PC-3 (cell line): Measurements from ENCODE around the gene ZSWIM4.

Experiments
- EZH2phosphoT487 ChIP-seq: fragments of 300-600 bp; sonication (generic); IDR thresholded peaks from 2 replicates; pipeline ENCODE4 v1.6.1; 2018; ENCODE audit warnings: mild to moderate bottlenecking, antibody characterized with exemption, low read length, borderline replicate concordance
- TF ChIP-seq, protein P1 (sequence below): fragments of 300-600 bp; sonication (generic); conservative IDR thresholded peaks from 2 replicates; pipeline ENCODE4 v1.5.1; 2017; ENCODE audit warnings: antibody characterized with exemption, low read depth, mild to moderate bottlenecking, low read length

DNA sequence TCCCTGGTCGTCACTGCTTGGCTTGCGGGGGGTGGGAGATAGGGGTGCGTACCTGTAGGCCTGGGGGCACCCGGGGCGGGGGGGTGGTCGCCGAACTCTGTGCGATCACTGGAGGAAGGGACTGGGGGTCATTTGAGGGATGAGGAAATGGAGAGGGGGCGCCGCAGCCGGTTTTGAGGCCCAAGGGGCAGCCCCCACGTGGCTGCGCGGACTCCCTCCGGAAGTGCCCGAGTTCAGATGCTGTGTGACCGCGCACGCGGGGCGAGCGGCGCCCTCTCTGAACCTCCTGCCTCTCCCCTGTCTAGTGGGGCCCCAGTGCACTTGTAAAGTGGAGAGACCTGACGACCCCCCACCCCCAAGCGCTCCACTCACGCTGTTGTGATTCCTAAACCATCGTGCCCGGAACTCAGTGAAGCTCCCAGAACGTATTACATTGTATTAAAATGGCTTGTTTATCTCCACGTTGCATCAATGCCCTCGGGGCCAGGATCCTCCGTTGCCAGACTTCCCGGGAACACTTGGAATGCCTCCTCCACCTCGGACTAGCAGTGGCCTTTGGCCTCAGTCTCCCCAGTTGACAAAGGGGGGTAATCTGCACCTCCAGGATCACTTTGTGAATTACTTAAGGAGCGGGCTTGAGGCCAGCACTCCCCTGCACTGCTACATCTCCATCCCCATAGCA lies 78.7 kb downstream of the ZSWIM4 start:
- no peak for TF ChIP-seq EZH2phosphoT487
- TF ChIP-seq, protein P1, sequence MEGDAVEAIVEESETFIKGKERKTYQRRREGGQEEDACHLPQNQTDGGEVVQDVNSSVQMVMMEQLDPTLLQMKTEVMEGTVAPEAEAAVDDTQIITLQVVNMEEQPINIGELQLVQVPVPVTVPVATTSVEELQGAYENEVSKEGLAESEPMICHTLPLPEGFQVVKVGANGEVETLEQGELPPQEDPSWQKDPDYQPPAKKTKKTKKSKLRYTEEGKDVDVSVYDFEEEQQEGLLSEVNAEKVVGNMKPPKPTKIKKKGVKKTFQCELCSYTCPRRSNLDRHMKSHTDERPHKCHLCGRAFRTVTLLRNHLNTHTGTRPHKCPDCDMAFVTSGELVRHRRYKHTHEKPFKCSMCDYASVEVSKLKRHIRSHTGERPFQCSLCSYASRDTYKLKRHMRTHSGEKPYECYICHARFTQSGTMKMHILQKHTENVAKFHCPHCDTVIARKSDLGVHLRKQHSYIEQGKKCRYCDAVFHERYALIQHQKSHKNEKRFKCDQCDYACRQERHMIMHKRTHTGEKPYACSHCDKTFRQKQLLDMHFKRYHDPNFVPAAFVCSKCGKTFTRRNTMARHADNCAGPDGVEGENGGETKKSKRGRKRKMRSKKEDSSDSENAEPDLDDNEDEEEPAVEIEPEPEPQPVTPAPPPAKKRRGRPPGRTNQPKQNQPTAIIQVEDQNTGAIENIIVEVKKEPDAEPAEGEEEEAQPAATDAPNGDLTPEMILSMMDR, result no peak
